Erythroblast (primary cell): ENCODE data around the gene ADAMTSL2.

ENCODE experiments used
- DNase-seq, 2 experiments: peaks; one replicate each; lab custom pipeline; 2025; lab: John Stamatoyannopoulos, UW
- GATA1 ChIP-seq: IDR thresholded peaks from 2 replicates; pipeline ENCODE4 v1.6.1; 2011; ENCODE audit warnings: low read depth, mild to moderate bottlenecking, control low read depth, low read length, moderate library complexity
- POLR2A ChIP-seq: IDR thresholded peaks from 2 replicates; pipeline ENCODE4 v1.6.1; 2011; ENCODE audit warnings: mild to moderate bottlenecking, low read length

Gene ADAMTSL2

GRCh38 chr9:133494636-133495326 is 39.7 kb upstream of the ADAMTSL2 start:
- TF ChIP-seq GATA1 (no peak), POLR2A (no peak)
- DNase-seq, result no peak

GRCh38 chr9:133495327-133496293 is 38.9 kb upstream of the ADAMTSL2 start:
- TF ChIP-seq GATA1 (no peak), POLR2A (no peak)
- DNase-seq, result no peak

- TF ChIP-seq GATA1 (no peak), POLR2A (no peak)
- no peak for DNase-seq
These were observed 37.4 kb upstream of the ADAMTSL2 start for GRCh38 chr9:133496861-133497842.

GRCh38 chr9:133499132-133499891 is 35.2 kb upstream of the ADAMTSL2 start:
- DNase-seq, result no peak
- TF ChIP-seq POLR2A (no peak), GATA1 (no peak)

- no peak for TF ChIP-seq GATA1
- TF ChIP-seq POLR2A, result no peak
- no peak for DNase-seq
These were observed 34.6 kb upstream of the ADAMTSL2 start for GRCh38 chr9:133499892-133500270.

- no peak for DNase-seq
- no peak for TF ChIP-seq POLR2A
- no peak for TF ChIP-seq GATA1
These were observed 32.4 kb upstream of the ADAMTSL2 start for GRCh38 chr9:133502112-133502511.

GRCh38 chr9:133505186-133505830 is 29.2 kb upstream of the ADAMTSL2 start:
- no peak for TF ChIP-seq GATA1
- no peak for TF ChIP-seq POLR2A
- DNase-seq, result no peak

- peak in 1 of 2 experiments; percentile 25 for DNase-seq
- no peak for TF ChIP-seq GATA1
- no peak for TF ChIP-seq POLR2A
These were observed 28.4 kb upstream of the ADAMTSL2 start for GRCh38 chr9:133505901-133506652.

GRCh38 chr9:133506653-133507038 is 27.9 kb upstream of the ADAMTSL2 start:
- DNase-seq, result no peak
- TF ChIP-seq GATA1 (no peak), POLR2A (no peak)

GRCh38 chr9:133507246-133507965 is 27.1 kb upstream of the ADAMTSL2 start:
- TF ChIP-seq POLR2A, result no peak
- no peak for TF ChIP-seq GATA1
- DNase-seq, result no peak

- no peak for DNase-seq
- TF ChIP-seq POLR2A (no peak), GATA1 (no peak)
These were observed 26.5 kb upstream of the ADAMTSL2 start for GRCh38 chr9:133508046-133508445.
